ENCODE results near the gene PRKCE. TPM values are rescaled to one million over a fixed set of nuclear protein-coding genes. Genes with fewer than 3 reads are reported as not detected.
"Not testable (repeated sequence)": the region's sequence is repeated elsewhere in the genome, so short reads cannot be mapped to it uniquely, and the experiment has no call there.

Gene PRKCE
- total RNA-seq, 1 experiment from 2014 or later, result 17.7 TPM

DNA sequence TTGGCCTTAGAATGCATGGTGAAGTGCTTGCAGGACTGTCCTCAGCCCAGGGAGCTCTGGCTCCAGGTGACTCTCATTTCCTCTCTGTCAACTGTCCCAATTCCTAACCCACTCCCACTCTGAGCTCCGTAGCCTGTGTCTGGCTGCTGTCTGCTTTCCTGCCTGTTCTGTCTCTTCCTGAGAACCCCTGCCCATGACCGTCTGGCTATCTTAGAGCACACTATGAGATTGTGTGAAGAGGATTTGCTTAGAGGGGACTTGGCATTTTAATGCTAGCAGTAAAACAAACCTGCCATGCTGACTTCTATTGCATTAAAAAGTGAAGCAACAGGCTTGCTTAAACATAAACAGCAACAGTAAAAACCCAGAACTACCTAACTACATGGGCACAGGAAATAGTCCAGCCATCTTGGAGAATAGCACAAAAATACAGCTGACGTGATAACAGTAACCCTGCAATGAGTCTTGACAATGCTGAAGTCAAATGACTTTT lies 234.7 kb downstream of the PRKCE start:
- no peak for DNase-seq (ENCODE audit: low spot score)

DNA sequence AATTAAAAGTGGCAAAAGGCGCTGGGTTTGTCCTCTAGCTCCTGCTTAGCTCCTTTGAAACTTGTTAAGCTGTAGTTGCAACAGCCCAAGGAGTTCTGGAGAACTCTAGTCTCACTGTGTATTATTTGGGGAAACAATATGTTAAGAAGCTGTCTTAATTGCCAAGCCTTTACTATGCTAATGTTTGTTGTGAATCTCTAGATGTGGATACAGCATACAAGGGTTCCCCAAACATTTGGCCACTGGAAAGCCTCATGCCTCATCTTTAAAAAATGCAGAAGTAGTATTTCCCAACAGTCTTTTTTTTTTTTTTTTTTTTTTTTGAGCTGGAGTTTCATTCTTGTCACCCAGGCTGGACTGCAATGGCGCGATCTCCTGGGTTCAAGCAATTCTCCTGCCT lies 236.7 kb downstream of the PRKCE start:
- DNase-seq (ENCODE audit: low spot score), result no peak

DNA sequence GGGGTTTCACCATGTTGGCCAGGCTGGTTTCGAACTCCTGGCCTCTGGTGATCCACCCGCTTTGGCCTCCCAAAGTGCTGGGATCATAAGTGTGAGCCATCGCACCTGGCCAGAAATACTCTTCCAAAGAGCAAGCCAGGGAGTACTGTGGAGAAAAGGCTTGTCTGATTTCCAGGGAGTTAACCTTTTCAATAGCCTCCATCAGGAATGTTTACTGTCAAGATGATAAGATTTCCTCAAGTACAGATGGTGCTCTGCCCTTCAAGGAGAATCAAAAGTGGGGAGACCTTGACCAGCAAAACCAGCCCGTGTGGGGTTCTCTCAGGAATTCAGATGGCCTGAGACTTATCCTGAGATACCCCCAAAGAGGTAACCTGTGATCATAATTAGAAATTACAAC lies 237.2 kb downstream of the PRKCE start:
- no peak for DNase-seq (ENCODE audit: low spot score)

DNA sequence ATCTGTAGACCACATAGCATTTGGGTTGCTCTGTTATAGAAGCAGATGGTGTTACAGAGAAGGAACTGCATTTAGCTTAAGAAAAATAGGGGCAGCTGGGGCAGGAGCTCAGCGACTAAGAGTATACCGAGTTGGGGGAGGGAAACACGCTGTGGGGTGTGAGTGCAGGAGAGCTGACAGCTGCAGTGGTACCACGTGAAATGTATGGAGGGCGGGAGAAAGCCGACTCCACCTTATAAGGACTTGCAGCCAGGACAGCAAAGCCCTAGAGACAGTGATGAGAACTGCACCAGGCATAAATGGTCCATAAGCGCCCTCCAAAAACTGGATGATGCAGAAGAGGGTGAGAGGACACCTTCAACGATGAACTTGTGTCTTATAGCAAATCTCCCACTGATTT lies 237.6 kb downstream of the PRKCE start:
- no peak for DNase-seq (ENCODE audit: low spot score)

DNA sequence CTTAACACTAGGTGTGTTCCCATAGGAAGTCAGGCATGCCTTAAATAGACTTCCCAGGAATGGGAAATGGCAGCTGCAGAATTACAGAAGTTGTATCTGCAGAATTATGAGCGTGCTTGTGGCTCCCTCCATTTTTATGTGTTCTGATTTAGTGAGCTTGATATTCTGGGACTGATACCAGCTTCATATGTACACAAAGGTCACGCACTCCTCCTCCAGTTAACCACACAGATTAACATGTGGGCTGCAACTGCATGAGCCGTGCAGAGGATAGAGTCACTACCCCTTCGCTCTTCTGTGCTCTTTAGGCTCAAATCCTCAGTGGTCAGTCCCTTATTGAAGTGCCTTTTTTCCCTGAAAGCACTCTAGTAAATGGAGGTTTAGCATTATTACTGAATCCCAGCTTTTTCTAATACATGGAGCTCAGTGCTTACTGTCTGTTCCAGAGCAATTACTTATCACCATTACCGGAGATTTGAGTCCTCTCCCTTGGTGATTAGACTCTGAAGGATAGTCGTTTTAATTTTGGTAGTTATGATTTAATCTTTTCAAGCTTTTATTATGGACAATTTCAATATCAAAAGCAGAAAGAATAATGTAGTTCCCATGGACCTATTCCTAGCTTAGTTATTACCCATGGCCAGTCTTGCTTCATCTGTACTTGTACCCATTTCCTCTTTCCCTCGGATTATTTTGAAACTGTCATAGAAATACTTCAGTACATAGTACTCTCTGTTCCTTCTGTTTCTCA lies 238.3 kb downstream of the PRKCE start:
- DNase-seq (ENCODE audit: low spot score), result no peak

DNA sequence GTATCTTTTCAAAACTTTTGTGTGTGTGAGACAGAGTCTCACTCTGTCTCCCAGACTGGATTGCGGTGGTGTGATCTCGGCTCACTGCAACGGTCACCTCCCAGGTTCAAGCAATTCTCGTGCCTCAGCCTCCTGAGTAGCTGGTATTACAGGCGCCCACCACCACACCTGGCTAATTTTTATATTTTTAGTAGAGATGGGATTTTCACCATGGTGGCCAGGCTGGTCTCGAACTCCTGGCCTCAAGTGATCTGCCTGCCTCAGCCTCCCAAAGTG lies 238.8 kb downstream of the PRKCE start:
- DNase-seq (ENCODE audit: low spot score), result not testable (repeated sequence)

DNA sequence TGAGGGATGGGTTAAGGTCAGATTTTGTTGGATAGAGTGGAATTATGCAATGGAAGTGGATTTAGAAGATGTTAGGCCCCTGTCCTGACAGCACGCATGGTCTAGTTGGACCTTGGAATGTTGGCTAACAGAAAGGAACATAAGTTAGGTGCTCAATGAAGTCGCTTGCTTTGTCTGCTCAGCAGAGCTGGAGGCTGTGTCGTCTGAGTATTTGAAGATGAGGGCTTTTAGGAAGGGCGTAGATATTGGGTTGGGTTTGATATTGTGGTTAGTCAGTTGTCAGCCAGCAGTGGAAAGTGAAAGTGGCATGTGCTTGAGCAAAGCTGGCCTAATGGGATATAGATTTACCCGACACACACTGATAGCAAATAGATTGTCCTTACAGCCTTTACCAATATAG lies 239.3 kb downstream of the PRKCE start:
- DNase-seq (ENCODE audit: low spot score), result no peak

DNA sequence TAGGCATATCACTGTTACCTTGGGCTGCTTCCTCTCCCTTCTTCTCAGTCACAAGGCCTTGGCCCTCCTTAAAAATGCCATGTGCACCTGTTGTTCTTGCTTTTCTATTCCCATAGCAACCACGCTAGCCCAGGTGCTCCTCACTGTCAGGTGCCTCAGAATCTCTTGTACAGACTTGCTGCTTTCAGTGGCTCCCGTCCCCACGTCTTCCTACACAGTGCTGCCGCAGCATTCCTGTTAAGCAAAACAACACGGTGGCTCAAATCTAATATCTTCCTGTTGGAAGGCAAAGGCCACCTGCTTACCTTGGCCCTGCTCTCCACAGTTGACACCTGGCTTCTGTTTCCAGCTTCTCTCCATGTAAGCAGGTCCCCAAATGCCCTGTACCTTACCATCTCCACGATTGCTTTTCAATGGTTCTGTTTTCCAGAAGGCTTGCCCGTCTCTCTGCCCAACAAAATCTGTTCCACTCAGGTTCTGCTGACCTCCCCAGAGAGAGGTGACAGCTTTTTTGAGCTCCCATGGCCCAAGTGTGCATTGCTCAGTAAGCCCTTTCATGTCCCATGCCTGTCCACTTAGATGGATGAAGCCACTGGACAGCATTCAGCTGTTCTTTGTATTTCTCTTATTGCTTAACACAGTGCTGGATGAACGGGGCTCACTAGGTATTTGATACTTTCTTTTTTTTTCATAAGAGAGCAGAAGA lies 240.4 kb downstream of the PRKCE start:
- DNase-seq (ENCODE audit: low spot score), result no peak

DNA sequence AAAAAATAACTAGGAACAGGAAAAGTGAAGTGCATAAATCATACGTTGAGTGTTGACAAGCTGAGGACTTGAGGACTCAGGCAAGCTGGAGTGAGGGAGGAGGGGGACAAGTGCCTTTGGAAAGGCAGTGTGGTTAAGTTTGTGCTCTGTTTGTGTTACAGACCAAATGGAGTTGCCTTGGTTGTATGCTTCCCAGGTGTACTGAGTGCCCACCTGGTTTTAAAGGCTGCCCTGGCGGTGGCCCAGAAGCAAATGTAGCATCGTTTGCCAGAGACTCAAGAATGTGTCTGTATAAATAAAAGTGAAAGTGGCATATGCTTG lies 240.9 kb downstream of the PRKCE start:
- DNase-seq (ENCODE audit: low spot score), result no peak

DNA sequence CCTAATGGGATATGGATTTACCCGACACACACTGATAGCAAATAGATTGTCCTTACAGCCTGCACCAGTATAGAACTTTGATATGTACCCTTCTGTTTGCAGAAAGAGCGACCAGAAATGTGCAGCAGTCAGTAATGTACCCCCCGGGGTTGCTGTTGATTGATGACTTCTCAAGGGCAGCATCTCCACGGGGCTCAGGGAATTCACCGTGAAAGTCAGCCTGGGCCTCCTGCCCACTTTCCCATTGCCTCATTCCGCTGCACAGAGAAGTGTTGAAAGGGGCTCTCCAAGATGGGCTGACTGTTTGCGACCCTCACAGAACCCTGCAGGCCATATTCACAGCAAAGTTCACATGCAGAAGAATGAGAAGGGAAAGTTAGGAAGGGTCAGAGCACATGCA lies 241.3 kb downstream of the PRKCE start:
- DNase-seq (ENCODE audit: low spot score), result peak; percentile 16

DNA sequence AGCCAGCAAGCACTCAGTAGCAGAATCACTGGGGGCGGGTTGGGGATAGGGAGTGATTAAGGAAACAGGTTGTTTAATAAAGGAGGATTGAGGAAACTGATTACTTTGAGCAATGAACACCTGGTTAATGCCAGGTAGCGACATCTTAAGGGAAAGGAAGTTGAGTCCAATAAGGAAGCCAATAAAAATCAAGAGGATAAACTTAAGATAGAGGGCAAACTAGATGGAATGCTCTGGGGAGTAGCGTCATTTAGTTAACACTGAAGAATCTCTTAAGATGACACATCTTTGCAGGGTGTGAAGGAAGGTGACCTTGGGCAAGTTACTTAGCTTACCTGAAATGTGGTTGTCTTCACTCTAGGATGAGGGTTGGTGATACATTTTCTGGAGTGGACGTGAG lies 242.7 kb downstream of the PRKCE start:
- no peak for DNase-seq (ENCODE audit: low spot score)

DNA sequence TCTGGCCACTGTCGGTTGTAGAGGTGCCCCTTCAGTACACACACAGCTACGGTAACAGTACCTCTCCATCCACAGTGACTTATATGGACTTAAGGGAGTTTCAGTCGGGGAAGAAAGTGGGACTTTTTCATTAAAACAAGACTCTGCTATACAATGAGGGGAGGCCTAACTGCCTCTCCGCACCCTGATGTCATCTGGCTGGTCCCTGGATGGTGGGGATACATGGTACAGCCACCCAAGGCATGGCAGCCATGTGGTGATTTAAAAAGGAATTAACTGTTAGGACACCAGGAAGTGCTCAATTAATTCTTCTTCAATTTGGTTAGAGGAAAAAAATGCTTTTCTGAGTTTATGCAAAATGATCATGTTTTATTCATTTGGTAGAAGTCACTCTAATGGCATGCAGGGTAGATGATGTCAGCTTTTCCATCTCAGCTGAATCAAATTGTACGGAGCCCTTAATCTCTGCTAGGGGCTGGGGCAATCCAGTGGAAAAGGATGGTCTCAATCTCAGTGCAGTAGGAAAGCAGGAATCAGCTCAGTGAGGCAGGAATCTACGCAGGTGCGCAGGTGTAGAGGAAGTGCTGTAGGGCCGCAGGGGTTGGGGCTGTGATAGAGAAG lies 243.9 kb downstream of the PRKCE start:
- DNase-seq (ENCODE audit: low spot score), result no peak

DNA sequence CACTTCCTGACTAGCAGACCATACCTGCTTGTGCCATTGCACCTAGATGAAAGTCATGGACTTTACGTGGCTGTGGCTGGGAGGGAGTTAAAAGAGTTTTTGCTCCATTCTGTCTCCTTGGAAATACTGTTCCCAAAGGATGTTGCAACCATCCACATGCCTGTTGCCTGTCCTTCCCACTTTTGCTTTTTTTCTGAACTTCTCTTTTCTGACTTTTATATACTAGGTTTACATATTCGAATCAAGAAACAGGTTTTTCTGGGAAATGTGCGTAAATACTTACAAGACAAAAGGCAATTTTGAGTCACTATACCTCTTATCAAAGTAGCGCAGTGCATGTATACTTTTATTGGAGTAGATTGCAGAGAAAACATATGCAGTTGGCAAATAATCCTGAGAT lies 244.8 kb downstream of the PRKCE start:
- no peak for DNase-seq (ENCODE audit: low spot score)

DNA sequence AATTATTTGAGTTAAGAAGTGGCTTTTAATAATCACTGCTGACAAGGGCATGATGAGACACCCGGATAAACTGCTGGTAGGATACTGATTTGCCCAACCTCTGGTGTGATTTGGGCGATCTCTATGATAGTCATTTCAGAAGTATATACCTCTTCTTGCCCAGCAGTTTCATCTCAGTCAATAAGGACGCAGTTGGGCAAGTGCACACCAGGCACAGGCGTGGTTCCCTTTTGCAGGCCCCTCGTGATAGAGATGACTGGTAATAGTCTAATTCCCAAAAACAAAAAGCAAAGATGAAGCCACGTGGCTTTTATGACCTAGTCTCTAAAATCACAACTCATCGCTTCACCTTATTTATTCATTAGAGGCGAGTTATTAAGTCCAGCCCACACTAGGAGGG lies 246.4 kb downstream of the PRKCE start:
- DNase-seq (ENCODE audit: low spot score), result no peak

DNA sequence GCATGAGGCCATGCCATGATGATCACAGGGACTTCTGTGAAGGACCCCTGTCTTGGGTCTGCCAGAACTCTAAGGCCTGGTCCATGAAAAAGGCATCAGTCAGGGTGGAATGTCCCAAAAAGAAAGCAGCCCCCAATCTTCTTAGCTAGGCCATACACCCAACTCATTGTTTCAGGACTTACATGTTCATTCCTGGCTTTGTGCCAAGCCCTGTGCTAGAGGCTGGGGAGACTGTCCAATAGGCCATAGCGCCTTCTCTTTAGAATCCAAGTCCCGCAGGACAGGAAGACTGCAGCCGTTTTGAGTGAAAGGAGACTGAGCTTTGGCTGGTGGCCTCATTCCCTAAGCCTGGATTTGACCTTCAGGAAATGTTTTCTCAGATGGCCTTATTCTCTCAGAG lies 247.3 kb downstream of the PRKCE start:
- no peak for DNase-seq (ENCODE audit: low spot score)

DNA sequence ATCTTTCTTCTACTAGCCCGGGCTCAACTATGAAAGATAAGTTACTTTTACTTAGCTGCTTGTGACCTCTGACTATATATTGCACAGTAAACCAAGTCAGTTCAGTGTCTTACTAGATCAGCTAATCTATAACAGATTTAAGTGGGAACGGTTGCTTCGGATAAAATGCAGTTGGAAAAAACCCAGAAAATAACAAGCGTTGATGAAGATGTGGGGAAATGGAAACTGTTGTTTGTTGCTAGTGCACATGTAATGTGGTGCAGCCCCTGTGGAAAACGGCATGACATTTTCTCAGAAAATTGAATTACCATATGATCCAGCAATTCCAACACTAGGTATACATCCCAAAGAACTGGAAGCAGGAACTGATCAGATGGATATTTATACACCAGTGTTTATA lies 248.5 kb downstream of the PRKCE start:
- no peak for DNase-seq (ENCODE audit: low spot score)

DNA sequence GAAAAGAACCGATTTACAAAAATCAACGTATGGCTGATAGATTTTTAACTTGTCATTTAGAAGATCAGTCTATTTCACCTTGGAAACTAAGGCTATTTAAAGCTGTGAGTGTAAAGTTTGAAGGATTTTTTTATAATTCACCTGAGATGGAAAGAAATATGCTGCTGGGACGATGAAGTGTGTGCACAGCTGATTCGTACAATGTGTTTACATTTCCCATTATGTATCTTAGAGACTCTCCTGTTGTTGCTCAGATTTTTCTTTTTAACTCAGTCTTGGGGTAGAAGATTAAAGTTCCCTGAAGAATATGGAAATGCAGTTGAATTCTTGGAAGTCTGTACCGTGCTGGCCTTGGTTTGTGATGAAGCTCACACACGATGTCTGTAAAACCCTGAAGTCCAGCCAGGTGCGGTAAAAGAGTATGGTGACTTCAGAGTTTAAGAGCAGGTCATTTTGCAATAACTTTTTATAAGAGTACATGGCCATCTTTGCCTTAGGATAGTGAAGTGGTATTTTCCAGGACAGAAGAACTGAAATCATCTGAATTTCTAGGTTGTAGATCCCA lies 250.1 kb downstream of the PRKCE start:
- DNase-seq (ENCODE audit: low spot score), result no peak

DNA sequence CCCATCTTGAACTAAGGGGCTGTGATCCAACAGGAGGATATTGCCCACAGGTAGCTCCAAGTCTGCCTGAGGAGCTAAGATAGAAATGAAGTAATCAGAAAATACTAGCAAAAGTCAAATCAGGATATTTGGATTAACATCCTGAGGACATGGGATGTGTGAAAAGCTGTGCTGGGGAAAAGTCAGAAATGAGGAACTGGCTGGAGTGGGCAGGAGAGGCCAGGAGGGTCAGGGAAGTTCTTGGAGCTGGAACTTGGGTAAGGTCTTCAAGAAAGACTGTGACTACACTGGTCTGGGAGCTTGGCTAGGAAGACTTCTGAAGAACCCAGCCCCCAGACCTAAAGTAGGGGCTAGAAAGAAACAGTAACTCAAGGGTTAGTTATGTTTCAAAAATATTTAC lies 250.9 kb downstream of the PRKCE start:
- DNase-seq (ENCODE audit: low spot score), result no peak

DNA sequence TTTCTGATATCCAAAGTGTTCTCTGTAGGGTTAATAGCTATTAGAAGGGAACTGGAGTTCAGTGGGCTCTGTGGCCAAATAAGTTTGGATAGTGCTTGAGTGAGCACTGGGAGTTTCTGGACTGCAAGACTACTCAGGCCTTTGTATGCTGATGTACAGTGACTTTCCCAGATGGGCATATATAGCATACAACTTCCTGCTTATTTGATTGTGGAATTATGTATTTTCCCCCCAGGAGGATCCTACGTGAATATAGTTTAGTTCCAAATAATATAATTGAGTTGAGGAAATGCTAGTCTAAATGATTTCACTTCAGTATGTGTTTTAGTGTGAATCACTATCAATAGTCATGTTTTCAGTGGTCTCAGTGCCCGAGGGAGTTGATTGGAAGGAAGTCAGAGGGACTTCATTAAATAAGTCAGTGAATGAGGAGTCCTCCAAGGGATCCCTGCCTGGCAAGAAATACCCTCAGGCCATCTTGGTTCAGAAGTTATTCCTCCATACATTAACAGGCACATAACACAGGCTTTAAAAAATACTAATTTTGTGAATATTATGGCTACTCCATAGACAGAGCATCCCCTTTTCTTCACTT lies 251.4 kb downstream of the PRKCE start:
- no peak for DNase-seq (ENCODE audit: low spot score)

DNA sequence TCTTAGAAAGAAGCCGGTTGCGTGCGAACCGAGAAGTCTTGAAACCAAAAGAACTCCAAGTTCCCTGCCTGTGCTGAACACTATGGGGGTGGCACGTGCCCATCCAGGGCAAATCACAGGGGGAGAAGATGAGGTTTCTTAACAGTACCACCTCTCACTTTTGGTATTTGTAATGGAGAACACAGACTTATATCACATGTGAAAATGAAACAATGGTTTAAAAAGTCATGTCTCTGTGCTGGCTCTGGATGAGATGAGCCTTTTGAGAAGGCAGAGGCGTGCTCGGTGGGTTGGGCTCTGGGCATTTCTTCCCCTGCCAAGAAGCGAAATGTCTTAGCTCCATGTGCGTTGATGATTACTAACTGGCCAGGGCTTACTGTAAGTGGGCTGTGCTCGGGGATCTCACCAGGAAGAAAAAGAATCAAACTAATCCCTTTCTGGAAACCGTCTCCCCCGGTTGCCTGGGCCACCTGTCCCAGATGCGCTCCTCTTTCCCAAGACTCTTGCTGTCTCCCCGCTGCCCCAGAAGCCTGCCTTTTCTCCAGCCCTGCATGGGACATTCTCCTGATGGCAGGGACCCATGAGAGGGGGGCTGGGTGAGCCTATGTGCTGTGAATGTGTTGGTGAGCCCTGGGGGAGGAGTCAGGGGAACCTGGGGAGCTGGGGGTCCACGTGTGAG lies 252.9 kb downstream of the PRKCE start:
- no peak for DNase-seq (ENCODE audit: low spot score)

DNA sequence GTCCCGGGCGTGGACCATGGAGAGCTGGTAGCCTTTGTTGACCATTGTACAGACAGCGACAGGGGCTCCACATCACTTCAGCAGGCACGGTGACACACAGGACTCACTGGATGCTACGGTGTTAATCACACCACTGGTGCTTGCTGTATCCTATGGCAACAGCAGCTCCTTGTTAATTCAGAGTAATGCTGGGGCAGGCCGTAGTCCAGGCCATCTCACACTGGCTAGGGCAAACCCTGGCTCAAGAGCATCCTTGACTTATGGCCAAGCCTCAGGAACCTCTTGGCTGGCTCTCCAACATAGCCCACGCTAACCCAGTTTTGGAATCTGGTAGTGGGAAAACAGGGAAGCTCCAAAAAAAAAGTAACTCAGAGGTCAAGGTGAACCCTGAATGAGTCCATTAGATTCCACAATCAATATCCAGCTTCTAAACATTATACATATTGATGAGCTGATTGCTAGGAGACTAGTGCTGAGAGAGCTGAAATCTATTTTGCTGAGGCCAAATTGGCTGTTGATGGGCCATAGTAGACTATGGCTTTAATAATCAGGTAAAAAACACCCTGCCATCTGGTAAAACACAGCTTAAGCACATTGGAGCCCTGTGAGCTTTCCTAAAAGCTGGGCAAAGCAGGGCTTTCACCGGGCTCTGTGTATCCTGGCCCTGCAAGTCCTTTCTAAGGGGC lies 253.6 kb downstream of the PRKCE start:
- DNase-seq (ENCODE audit: low spot score), result no peak

DNA sequence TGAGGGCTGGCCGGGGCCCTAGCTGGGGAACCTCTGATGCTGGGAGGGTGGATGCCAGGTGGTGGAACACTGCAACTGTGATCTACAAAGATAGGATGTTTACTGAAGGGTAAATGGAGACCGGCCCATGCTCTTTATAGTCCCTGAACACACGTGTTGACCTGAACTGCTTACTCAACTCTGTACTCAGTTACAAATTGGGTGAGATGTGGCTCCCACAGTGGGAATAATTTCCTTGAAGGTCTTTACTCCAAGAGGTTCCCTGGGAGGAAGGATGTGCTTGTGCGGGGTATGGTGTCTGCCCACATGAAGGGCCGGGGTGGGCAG lies 254.1 kb downstream of the PRKCE start:
- DNase-seq (ENCODE audit: low spot score), result no peak
